Chondrocyte (in vitro differentiated cells): ENCODE results near the gene CLTCL1. TPM values are rescaled to one million over a fixed set of nuclear protein-coding genes. Genes with fewer than 3 reads are reported as not detected.

Experiments used
- DNase-seq: peaks from one replicate; pipeline ENCODE4 v3.0.0; 2021; ENCODE audit warnings: mixed read lengths, low spot score
- H3K27ac Mint-ChIP-seq: one replicate; pipeline ENCODE4 v1.8.0; 2021; ENCODE audit warnings: mild to moderate bottlenecking, moderate library complexity, mixed read lengths; ENCODE audit not compliant: unreplicated experiment
- H3K27me3 Mint-ChIP-seq: 2 replicates; pipeline ENCODE4 v1.8.0; 2021; ENCODE audit warnings: low read depth, mixed read lengths
- H3K36me3 Mint-ChIP-seq: 2 replicates; pipeline ENCODE4 v1.8.0; 2021; ENCODE audit warnings: low read depth, mixed read lengths
- H3K4me1 Mint-ChIP-seq: 2 replicates; pipeline ENCODE4 v1.8.0; 2021; ENCODE audit warnings: low read depth, mild to moderate bottlenecking, mixed read lengths
- H3K4me3 Mint-ChIP-seq: one replicate; pipeline ENCODE4 v1.8.0; 2021; ENCODE audit warnings: mild to moderate bottlenecking, moderate library complexity, mixed read lengths; ENCODE audit not compliant: unreplicated experiment
- H3K9me3 Mint-ChIP-seq: 2 replicates; pipeline ENCODE4 v1.8.0; 2021; ENCODE audit warnings: low read depth, mixed read lengths
- total RNA-seq: library from RNA; stranded (reverse); gene quantifications from 3 replicates; pipeline ENCODE4 v1.2.1, GENCODE V29; 2021
- TF ChIP-seq, protein P1 (sequence below): fragments of 200-600 bp; sonication (generic); IDR thresholded peaks from 2 replicates; pipeline ENCODE4 v1.5.0; 2021; ENCODE audit warnings: antibody characterized with exemption, mild to moderate bottlenecking, moderate library complexity

CLTCL1 gene
- total RNA-seq, 1 donor from 2014 or later: 24.2 TPM

DNA sequence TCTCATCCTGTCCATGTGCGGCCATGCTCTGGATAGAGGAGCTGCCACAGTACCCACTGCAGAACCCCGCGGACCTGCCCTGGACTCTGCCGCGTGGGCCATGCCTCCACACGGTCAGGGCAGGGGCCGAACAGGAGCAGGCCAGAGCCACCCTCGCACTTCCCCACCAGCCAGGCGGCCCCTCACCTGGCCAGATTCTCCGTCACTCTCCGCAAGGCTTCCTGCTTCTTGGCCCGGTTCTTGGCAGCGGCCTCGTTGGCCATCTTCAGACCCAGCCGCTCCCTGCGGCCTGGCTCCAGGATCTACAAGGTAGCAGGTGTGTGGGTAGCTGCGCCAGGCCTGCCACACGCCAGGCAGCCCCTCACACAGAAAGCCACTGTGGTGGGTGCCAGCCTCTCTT lies 156.6 kb downstream of the CLTCL1 start:
- Mint-ChIP-seq H3K4me3 (no peak overlapping the region), H3K9me3 (no peaks in the 10 kb centered on the region), H3K27me3 (no peaks in the 10 kb centered on the region), H3K27ac (no peak overlapping the region), H3K36me3 (peaks cover 41% of the 10 kb centered on the region), H3K4me1 (no peaks in the 10 kb centered on the region)
- DNase-seq: no peak
- TF ChIP-seq, protein P1, sequence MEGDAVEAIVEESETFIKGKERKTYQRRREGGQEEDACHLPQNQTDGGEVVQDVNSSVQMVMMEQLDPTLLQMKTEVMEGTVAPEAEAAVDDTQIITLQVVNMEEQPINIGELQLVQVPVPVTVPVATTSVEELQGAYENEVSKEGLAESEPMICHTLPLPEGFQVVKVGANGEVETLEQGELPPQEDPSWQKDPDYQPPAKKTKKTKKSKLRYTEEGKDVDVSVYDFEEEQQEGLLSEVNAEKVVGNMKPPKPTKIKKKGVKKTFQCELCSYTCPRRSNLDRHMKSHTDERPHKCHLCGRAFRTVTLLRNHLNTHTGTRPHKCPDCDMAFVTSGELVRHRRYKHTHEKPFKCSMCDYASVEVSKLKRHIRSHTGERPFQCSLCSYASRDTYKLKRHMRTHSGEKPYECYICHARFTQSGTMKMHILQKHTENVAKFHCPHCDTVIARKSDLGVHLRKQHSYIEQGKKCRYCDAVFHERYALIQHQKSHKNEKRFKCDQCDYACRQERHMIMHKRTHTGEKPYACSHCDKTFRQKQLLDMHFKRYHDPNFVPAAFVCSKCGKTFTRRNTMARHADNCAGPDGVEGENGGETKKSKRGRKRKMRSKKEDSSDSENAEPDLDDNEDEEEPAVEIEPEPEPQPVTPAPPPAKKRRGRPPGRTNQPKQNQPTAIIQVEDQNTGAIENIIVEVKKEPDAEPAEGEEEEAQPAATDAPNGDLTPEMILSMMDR: no peak

DNA sequence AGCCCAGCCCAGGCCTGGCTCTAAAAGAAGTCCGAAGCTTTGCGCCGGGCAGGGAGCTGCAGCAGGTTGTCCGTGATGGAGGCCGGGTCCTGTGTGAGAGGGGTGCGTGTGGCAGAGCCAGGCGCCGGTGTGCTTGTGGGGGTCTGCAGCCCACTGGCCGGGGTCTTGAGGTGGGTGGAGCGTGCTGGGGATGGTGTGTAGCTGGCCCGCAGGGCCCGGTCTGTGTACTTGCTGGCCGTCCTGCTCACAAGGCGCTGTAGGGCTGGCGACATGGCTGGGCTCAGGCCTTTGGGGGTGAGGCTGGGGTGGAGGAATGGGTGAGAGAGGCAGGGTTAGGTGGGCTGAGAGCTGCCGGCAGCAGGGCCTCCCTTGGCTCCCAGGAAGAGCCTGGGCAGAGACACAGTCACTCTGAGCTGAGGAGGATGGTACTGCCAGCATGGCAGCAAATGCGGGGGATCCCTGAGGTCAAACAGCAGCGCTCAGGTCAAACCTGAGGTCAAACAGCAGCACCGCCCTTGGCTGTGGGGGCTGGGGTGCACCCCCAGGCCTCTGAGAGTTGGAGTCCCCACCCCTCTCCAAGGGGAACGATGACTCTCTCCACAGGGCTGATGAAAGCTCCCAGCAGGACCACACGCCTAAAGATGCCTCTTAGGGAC lies 157.2 kb downstream of the CLTCL1 start:
- H3K4me3 Mint-ChIP-seq: no peak overlapping the region
- no peaks in the 10 kb centered on the region for H3K9me3 Mint-ChIP-seq
- no peaks in the 10 kb centered on the region for H3K27me3 Mint-ChIP-seq
- peaks cover 41% of the 10 kb centered on the region for H3K36me3 Mint-ChIP-seq
- H3K4me1 Mint-ChIP-seq: no peaks in the 10 kb centered on the region
- DNase-seq: peak; percentile 93
- TF ChIP-seq, protein P1: no peak
- no peak overlapping the region for H3K27ac Mint-ChIP-seq

DNA sequence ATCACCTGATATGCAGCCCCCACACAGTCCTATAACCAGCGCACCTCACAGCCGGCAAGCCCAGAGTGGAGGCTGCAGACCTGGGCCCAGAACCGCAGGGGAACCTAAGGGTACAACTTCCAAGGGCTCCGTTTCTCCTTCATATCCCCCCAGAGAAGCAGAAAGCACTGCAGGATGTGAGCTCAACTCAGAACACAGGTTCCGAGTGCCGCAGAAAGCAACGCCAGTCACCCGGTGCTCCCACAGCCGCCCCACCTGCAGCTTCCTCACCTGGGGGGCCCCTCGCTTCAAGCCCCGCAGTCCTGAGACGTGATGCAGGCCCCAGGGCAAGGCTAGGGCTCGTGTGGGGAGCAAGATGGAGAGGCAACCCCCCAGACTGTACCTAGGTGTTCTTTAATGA lies 158.0 kb downstream of the CLTCL1 start:
- H3K27ac Mint-ChIP-seq: no peak overlapping the region
- H3K9me3 Mint-ChIP-seq: no peaks in the 10 kb centered on the region
- H3K4me1 Mint-ChIP-seq: no peaks in the 10 kb centered on the region
- peaks cover 37% of the 10 kb centered on the region for H3K36me3 Mint-ChIP-seq
- no peak overlapping the region for H3K4me3 Mint-ChIP-seq
- TF ChIP-seq, protein P1: no peak
- no peaks in the 10 kb centered on the region for H3K27me3 Mint-ChIP-seq
- DNase-seq: no peak

DNA sequence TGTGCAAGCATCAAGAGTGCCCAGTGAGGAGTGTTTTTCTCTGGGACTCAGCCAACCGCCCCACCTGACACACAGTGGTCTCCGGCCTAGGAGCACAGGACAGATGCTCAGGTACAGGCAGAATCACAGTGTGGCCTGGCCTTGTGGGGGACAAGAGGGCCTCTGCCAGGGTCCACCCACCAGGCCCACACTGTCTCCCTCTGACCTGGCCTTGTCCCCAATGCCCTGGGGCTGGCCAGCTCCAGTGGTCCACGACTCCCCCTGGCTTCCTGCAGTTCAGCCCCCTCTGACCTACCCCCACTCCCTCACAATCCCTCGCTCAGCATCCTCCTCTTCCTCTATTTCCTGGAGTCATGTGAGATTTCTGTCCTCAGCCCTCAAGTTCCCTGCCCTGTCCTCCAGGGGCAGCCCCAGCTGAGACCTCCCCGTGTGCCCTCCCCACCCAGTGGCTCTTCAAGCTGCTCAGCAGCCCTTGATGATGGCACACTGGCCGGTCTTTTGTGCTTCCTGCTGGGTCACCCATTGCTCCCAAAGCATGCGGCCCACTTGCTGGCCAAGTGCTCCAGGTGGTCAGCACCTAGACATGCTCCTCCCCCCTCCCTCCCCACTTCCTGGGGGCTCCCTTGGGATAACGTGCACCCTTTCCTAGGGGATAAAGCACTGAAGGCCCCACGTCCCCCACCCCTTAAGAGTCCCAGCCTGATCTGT lies 158.7 kb downstream of the CLTCL1 start:
- Mint-ChIP-seq H3K4me3 (no peak overlapping the region), H3K4me1 (no peaks in the 10 kb centered on the region), H3K27me3 (no peaks in the 10 kb centered on the region), H3K9me3 (no peaks in the 10 kb centered on the region), H3K27ac (no peak overlapping the region), H3K36me3 (peaks cover 37% of the 10 kb centered on the region)
- TF ChIP-seq, protein P1: no peak
- DNase-seq: no peak

DNA sequence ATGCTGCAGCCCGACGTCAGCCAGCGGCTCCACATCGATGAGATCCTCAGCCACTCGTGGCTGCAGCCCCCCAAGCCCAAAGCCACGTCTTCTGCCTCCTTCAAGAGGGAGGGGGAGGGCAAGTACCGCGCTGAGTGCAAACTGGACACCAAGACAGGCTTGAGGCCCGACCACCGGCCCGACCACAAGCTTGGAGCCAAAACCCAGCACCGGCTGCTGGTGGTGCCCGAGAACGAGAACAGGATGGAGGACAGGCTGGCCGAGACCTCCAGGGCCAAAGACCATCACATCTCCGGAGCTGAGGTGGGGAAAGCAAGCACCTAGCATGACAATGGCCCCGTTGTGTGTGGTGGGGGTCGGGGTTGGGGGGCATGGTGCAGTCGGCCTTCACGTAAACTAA lies 159.4 kb downstream of the CLTCL1 start:
- no peak overlapping the region for H3K4me3 Mint-ChIP-seq
- no peak for DNase-seq
- H3K36me3 Mint-ChIP-seq: peaks cover 37% of the 10 kb centered on the region
- TF ChIP-seq, protein P1: no peak
- H3K9me3 Mint-ChIP-seq: no peaks in the 10 kb centered on the region
- no peak overlapping the region for H3K27ac Mint-ChIP-seq
- H3K27me3 Mint-ChIP-seq: no peaks in the 10 kb centered on the region
- H3K4me1 Mint-ChIP-seq: no peaks in the 10 kb centered on the region
